GM19463 (cell line): Measurements from ENCODE around the gene EXOC6B.

Experiments used
- ATAC-seq: cut with Tn5 transposase; IDR thresholded peaks from one replicate; pipeline ENCODE4 v1.9.1; 2021; ENCODE audit warnings: mild to moderate bottlenecking, moderate library complexity; ENCODE audit not compliant: unreplicated experiment

Gene EXOC6B

DNA sequence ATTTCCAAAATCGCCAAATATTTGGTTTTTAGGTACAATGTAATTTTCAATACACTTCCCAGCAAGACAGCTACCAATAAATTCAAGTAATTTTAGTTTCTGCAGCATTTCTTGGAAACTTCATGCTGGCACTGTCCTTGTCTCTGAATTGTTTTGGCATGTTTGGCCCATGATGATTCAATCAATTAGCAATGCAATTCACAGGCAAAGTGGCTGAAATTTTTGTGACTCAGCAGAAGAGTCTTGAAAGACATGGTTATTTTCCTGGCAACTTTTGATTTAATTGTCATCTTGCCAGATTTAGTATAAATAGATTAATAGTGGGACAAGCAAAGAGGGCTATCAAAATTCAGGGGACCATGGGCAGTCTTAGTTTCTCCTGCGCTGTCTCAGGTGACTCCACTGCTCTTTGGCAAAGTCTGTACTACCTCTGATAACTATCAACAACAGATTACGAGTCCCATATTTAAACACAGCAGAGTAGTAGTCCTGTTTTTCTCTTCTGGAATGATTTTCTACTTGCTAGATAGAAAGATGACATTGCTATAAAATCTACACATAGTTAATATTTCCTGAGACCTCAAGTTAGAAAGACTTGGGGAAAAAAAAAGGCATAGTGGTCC, 589.3 kb downstream of the EXOC6B start:
- no peak for ATAC-seq

GRCh38 chr2:72235497-72236415, 590.1 kb downstream of the EXOC6B start:
- no peak for ATAC-seq

DNA sequence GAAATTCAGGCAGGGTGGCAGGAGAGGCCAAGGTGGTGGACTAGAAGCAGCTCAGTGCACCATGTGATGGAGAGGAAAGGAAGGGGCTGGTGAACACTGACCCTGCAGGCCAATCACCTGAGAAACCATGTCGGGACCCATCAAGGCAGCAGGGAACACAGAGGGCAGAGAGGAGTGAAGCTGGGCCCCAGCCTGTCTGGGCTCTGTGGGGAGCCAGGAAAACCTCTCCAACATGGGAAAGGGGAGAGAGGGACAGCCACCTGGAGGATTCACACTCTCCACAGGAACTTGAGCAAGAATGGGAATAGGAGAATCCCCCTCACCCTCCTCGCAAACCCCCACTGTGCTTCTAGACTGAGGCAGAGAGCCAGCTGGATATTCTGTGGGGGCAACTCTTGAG, 592.6 kb downstream of the EXOC6B start:
- no peak for ATAC-seq

- no peak for ATAC-seq
Measured at GRCh38 chr2:72222829-72223564, 602.8 kb downstream of the EXOC6B start.

GRCh38 chr2:72220170-72220569, 605.7 kb downstream of the EXOC6B start:
- ATAC-seq = no peak

DNA sequence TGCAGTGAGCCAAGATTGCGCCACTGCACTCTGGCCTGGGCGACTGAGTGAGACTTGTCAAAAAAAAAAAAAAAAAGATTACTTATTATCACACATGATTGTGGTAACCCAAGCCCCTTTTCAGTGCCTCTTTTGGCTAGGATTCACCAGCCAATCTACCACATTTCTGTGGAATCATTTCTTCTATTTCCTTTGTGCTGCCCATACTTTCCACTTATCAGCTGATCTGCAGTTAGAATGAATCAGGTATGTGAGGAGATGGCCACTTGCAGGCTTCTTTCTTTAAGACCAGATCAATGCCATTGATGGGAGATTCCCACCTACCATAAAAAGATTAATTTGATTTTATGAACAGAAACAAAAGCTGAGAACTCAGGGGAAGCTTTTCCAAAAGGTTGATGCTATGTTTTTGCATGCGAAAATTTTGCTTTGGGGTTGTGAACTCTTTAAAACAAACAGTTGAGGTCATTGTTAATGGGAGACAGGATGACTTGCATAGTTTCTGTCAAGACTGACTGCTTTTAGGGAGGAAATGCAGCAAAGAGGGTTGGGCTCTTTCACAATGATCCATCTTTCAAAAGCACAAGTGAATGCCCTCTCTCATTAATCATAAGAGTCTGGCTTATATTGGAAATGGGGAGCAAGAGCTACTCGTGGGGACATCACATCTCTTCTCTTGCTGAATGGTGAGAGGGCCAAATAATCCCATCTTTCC, 611.2 kb downstream of the EXOC6B start:
- no peak for ATAC-seq

GRCh38 chr2:72212486-72212855, 613.4 kb downstream of the EXOC6B start:
- no peak for ATAC-seq

- no peak for ATAC-seq
Measured at GRCh38 chr2:72211777-72212485, 613.9 kb downstream of the EXOC6B start.

- ATAC-seq = no peak
Measured at GRCh38 chr2:72211350-72211749, 614.5 kb downstream of the EXOC6B start.

- ATAC-seq = no peak
Measured at GRCh38 chr2:72210470-72210869, 615.4 kb downstream of the EXOC6B start.

DNA sequence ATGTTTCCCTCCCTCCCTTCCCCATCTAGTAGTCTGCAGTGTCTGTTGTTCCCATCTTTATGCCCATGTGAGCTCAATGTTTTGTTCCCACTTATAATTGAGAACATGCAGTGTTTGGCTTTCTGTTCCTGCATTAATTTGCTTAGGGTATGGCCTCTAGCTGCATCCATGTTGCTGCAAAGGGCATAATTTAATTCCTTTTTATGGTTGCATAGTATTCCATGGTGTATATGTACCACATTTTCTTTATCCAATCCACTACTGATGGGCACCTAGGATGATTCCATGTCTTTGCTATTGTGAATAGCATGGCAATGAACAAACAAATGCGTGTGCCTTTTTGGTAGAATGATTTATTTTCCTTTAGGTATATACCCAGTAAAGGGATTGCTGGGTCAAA, 617.6 kb downstream of the EXOC6B start:
- ATAC-seq = no peak

DNA sequence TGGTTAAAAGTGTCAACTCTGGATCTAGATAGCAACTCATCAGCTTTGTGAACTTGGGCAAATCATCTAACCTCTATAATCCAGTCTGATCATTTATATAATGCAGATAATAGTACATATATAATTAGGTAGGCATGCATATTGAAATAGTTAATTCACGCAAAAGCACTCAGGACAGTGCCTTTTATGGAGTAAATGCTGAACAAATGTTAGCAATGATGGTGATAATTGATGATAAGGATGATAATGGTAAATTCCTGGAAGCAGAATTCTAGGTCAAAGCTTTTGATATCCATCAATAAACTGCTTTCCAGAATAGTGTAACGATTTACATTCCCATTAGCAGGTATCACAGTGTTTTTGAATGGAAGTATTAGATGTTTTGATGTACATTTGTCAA, 618.5 kb downstream of the EXOC6B start:
- ATAC-seq = no peak

- no peak for ATAC-seq
Measured at GRCh38 chr2:72205504-72205881, 620.3 kb downstream of the EXOC6B start.

DNA sequence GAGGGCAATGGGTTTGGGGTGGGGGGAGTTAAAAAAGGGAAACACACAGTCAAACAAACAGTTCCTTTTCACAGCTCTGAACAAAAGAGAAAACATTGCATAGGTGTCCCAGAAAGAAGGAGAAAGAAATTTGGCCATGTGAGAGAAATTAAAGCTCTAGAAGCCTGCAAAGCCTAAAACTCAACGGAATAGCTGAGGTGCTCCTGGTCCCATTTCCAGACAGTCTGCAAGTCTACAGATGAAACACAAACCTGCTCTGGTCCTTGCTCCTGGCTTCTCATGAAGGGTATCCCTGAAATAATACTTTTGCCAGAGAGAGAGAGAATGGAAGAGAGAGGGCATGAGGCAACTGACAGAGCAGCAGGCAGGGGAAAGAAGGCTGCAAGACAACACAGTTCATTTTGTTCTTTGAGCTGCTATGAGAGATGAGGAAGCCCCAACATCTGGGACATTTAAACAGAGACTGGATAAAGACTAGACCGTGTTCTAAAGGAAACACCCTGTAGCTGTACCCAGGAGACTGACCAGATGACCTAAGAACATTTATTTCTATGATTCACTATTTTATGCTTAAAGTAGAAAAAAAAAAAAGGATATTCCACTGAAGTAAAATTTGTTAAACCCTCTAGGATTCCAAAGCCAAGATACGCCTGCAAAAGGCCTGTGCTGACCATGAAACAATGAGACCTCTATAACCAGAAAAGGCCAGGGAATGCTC, 620.9 kb downstream of the EXOC6B start:
- ATAC-seq = no peak

- ATAC-seq = peak; percentile 89
Measured at GRCh38 chr2:72204156-72204785, 621.6 kb downstream of the EXOC6B start.

GRCh38 chr2:72198532-72199241, 627.1 kb downstream of the EXOC6B start:
- ATAC-seq = no peak

GRCh38 chr2:72193723-72194122, 632.1 kb downstream of the EXOC6B start:
- no peak for ATAC-seq

DNA sequence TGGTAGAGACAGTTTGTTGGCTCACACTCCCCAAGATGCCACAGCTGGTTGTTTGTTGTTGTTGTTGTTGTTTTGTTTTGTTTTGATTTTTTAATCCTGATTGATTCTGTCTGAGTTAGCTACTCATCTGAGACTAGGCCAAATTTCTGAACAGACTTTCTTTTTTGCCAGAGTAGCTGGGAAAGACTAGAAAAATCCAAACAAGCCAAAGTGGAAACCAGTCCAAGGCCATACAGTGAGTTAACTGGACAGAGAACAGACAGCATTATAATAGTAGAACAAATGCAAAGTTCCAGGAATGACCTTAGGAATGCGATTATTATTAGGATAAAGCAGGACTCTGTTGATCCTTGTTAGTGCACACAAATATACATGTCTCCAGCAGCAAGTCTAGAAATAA, 634.4 kb downstream of the EXOC6B start:
- no peak for ATAC-seq

DNA sequence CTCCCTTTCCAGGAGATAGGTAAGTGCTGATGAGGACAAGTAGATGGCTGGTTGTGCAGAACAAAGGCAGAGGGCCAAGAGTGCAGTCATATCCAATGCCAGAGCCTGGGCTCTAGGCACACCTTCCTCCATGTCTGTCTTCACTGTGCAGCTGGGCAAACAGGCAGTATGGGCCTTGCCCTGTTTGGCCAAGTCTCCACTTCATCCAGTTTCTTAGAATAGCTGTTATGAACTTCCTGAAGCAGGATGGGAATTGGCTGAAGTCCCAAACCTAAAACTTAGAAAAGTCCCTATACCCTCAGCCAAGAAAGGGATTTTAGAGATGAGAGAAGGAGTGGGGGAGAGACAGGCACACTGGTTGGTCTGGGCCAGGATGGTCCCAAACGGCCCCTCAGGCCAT, 640.6 kb downstream of the EXOC6B start:
- no peak for ATAC-seq
